Endometrium (tissue), 2 donors: Measurements from ENCODE around the gene COL13A1.

Source experiments
- FAIRE-seq: peaks from 2 replicates; lab custom pipeline; 2012; peaks lifted over from hg19 to GRCh38; lab: Jason Lieb, UNC
- donor health status: control.
- donor health status: control.

Gene COL13A1

GRCh38 chr10:69847458-69847857 is 45.8 kb downstream of the COL13A1 start:
- FAIRE-seq: no peak

DNA sequence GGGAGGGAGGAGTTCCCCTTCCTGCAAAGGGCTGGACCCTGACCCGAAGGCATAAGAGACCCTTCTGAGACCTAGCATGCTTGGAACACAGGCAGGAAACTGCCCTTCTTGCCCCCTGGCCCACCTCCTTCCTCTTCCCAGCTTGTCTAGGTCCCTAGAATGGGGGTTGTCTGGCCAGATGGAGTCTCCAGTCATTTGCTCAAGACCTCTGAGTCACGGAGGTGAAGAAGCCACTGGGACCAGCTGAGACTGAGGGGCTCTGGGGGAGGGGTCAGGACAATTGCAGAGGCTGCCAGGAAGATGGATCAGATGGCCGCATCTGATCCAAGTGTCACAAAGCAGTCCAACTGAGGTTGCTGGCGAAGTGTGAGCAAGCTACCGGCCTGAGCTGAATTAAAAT is 46.2 kb downstream of the COL13A1 start:
- FAIRE-seq: no peak

- FAIRE-seq: no peak
These were observed 46.7 kb downstream of the COL13A1 start for GRCh38 chr10:69848454-69848853.

- no peak for FAIRE-seq
These were observed 48.1 kb downstream of the COL13A1 start for GRCh38 chr10:69849825-69850224.

DNA sequence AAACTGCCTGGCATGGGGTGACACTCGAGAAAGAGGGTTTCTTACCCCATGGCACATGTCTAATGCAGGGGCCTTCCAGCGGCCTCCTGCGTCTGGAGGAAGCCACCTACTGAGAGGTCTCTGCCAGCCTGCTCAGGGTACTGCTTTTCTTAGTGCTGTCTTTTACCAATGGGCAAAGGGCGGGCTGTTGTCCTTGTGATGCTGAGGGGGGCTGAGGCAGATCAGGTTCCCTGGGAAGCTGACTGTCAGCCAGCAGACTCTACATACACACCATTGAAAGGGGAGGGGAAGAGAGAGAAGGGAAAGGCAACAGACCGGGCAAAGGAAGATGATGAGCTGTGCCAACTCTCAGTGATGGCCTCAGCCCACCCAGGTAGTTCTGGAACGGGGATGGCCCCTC is 48.7 kb downstream of the COL13A1 start:
- no peak for FAIRE-seq

GRCh38 chr10:69851306-69851705 is 49.6 kb downstream of the COL13A1 start:
- FAIRE-seq: no peak

DNA sequence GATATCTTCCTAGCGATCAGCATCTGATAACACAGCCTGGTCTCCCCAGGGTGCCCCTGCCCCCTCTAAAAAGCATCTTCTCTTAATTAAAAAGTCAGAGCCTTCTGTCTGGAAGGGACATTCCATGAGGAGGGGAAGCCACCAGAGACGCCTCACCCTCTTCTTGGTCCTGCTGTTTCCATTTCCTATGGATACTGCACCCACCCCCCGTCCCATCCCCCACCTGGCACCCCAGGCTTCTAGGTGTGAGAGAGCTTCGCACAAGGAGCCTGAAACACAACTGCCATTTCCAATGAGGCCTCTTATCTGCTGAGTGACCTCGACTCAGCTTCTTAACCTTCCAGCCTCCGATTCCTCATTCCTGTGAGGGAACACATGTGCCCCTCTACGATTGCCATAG is 51.4 kb downstream of the COL13A1 start:
- FAIRE-seq: no peak

DNA sequence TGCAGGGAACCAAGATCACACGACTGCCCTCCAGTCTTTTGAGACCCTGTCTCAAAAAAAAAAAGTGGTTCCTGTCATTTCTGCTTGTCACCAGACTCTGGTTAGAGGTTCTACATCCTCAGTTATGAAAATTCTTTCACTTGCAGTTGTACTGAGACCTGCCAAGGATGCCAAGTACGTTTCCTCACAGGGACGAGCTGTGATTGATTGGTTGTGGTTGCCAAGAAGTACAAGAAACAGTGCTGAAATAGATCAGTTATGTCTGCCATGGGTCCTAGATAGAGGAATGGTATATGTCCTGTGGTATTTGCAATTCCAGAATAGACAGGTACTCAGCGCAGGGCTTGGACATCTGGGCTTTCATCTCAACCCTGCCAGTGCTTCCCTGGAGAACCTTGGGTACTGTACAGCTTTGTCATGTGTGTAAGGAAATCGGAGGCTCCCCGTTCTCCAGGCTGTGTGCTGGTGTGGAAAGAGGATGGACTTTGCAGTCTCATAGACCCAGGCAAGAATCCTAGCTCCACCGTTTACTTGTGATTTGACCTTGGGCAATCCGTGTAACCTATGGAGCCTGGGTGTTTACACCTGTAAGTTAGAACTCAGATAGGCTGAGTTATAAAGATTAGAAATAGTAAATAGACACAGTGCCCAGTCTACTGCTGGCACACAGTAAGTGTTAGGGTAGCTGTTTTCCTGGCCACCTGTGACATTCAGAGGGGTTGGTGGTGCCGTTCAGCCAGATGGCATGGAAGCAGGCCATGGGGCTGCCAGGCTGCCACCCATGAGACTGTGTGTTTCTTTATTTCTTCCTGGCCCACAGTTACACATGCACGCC is 53.0 kb downstream of the COL13A1 start:
- FAIRE-seq: no peak

GRCh38 chr10:69855346-69856111 is 53.8 kb downstream of the COL13A1 start:
- FAIRE-seq: no peak

DNA sequence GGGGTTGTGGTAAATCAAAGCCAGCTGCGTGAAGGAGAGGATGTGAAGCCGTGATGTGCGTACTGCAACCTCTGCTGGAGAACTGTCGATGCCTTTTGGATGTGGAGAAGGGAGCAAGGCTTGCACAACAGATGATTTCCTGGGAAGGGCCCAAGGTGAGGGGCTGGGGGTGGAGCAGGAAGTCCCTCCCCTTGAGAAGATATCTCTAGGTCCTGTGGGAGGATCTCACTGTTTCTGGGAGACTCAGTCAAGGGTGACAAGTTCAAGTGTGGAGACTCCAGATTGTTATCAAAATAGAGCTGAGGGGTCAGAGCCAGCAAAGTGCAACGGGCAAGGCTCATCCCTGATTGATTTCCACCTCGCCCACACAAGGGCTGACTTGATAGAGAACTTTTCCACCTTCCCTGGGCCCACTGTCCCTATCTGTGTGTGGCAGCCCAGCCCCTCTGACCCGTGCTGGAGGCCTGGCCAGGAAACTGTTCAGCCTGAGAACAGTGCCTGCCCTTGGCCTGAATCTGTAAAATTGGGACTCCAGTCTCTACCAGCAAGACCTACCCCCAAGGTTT is 55.0 kb downstream of the COL13A1 start:
- FAIRE-seq: no peak

DNA sequence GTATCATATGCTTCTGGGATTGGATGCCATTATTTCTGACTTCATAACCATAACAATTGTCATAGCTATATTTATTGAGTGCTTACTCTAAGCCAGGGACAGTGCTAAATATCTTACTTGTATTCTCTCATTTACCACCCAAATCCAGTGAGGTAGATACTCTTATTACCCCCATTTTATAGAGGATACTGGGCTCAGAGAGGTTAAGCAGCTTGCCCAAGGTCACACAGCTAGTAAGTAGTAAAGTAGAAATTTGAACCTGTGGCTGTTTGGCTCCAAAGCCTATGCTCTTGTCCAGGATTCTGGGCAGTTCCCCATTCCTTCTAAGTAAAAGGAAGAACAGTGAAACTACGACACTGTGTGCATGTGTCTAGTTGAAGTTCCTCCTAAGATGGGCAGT is 56.5 kb downstream of the COL13A1 start:
- no peak for FAIRE-seq

- FAIRE-seq: no peak
These were observed 58.6 kb downstream of the COL13A1 start for GRCh38 chr10:69860271-69860670.

DNA sequence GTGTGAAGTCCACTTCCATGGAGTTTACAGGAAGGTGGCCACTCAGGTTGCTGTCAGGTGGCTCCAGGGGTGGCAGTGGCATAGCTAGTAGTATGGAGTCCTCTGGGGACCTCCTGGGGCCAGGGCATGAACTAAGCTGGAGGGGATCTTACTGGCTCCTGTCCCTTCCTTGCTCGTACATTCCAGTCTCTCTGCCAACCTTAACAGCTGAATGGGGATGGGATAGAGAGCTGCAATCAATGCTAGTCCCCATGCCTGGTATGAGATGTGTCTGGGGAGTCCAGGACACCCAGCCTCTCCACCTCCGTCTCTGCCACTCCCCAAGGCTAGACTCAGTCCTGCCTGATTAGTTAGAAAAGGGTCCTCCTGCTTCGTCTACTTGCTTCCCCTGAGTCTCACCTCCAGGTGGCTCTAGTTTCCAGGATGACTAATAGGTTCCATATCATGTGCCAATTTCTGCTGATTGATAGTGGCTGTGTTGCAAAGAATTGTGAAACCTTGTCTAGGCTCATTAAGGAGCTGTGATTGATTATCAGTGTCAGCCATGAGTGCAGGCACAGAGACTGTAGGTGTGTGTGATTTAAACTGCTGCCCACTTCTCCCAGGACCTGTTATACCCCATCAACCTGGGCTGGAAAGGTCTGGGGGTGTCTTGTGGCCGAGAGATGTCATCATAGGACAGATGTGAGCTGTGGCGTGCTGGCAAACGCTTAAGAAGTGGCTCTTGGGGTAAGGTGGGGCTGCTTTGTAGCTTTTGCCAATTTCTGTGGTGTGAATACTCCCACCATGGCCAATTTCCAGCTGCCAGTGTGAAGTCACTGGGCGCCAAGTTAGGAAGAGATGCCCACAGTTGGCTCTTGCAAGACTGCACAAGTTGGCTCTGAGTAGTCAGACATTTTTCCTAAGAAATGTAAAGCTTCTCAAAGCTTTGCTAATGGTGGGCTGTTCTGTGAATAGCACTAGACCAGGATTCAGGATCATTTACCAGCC is 59.8 kb downstream of the COL13A1 start:
- no peak for FAIRE-seq

DNA sequence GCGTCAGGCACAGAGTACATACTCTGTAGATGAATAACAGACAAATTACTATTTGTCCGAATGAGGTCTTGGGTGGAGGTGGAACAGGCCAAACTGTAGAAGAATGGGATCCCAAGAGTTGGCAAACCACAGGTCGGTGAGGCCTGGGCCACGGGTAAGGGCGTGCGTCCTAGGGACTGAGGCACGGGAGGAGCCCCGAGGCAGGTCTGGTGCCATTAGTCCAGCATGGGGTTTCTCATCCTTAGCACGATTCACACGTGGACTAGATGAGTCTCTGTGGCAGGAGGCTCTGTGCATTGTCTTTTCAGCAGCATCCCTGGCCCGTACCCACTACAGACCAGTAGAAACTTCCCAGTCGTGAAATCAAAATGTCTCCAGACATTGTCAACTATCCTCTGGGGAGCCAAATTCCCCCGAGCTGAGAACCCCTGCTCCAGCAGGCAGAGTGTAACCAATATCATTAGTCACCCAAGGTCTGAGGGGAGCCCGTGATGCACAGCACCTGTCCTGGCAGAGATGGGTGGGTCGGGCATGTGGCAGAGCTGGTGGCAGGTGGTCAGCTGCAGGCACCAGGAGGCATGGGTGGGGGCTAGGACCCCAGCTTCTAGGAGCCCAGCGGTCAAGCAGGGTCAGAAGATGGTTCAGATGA is 61.3 kb downstream of the COL13A1 start:
- no peak for FAIRE-seq

GRCh38 chr10:69863580-69863979 is 61.9 kb downstream of the COL13A1 start:
- no peak for FAIRE-seq

DNA sequence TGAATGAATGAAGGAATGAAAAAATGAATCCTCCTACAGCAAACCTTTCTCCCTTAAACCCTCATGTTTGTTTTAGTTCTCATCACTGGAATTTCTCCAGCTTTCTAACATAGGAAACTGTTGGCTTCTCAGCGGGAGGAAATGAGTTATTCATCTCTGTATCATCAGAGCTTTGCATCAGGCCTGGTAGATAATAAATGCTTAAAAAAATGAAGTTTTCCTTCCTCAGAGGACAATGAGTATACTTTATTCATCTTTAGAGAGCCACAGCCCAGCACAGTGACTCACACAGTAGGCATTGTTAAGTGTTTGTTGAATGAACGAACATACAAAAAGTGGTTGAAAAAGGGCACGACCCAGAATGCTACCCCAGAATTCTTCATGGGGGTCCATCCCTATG is 62.6 kb downstream of the COL13A1 start:
- no peak for FAIRE-seq

GRCh38 chr10:69865450-69865849 is 63.7 kb downstream of the COL13A1 start:
- no peak for FAIRE-seq

DNA sequence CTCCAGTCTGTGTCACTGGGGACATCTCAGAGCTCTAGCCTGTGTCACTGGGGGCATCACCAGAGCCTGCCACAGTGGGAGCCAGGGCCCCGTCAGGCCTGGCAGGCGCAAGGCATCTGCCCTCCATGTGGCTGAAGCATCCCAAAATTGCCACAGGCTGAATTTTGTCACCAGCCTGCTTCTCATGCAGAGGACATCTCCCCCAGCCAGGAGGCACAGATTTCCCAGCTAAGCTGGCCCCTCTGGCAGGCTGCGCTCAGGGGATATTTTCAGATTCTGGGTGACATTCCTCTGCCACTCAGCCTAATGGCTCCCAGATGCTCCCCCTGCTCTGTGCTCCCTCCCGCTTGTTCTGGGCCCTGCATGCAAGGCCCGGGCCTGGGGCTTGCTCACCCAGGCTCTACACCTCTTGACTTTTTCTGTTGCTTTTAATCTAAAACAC is 64.6 kb downstream of the COL13A1 start:
- FAIRE-seq: no peak

GRCh38 chr10:69866688-69867461 is 65.2 kb downstream of the COL13A1 start:
- FAIRE-seq: no peak

DNA sequence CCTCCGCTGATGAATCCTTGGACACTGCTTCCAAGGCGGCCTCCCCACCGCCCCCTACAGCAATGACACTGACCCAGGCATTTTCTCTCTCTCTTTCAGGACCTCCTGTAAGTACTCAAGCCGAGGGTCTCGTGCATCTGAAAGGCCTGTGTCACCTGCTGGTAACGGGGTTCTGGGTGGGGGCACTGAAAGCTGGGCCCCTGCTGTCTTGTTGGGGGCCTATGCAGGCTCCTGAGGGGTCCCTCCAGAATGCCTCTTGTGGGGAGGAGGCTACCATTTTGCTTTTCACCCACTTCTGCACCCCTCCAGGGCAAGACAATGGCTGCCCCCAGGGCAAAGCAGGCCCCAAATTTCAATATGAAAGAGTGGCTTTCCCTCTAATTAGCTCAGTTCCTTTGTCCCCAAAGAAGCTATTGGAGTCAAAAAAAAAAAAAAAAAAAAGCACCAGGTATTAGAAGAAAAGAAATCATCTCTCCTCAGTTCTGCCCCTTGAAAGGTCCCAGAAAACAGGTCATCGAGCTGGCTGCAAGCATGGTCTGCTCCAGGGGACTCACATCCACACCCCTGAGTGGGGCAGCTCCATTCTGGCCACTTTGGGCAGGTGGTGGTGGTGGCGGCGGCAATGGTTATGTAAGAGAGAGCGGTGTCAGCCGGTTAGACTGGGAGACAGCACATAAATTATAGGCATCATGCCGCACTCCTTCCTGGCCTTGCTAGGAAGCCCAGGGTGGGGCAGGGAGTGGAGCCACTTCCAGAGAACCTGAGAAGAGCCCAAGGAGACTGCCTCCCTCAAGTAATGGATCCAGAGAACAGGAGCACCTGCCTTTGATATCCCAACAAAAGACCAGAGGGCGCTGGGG is 66.2 kb downstream of the COL13A1 start:
- no peak for FAIRE-seq
